Peyer's patch (tissue), 4 donors: ENCODE results near the gene MT1X. TPM values are rescaled to one million over a fixed set of nuclear protein-coding genes. Genes with fewer than 3 reads are reported as not detected.

Experiments used
- DNase-seq, 3 donors: peaks; one replicate each; pipeline ENCODE4 v3.0.0-alpha.2; 2017 to 2019
- H3K27ac ChIP-seq, 4 donors: fragments of 200-600 bp; sonication (generic); one replicate each; pipeline ENCODE4 v1.5.1; 2016 to 2019
- H3K27me3 ChIP-seq, 2 donors: fragments of 200-600 bp; sonication (generic); one replicate each; pipeline ENCODE4 v1.5.1; 2019
- H3K36me3 ChIP-seq, 3 donors: fragments of 200-600 bp; sonication (generic); one replicate each; pipeline ENCODE4 v1.5.1; 2016 to 2019
- H3K4me1 ChIP-seq, 4 donors: fragments of 200-600 bp; sonication (generic); one replicate each; pipeline ENCODE4 v1.5.1; 2016 to 2019
- H3K4me3 ChIP-seq, 4 donors: fragments of 200-600 bp; sonication (generic); 1 replicate in 3 of 4; 2 replicates in 1 of 4; pipeline ENCODE4 v1.5.1; 2016 to 2019; ENCODE audit warnings: mild to moderate bottlenecking in 1 of 4
- H3K9me3 ChIP-seq, 4 donors: fragments of 200-600 bp; sonication (generic); one replicate each; pipeline ENCODE4 v1.5.1; 2016 to 2019; ENCODE audit warnings: mild to moderate bottlenecking in 1 of 4
- POLR2A ChIP-seq, 2 donors: fragments of 450-650 bp; IDR thresholded peaks; one replicate each; pipeline ENCODE4 v1.5.1; 2017; ENCODE audit warnings: antibody characterized with exemption in 2 of 2, mild to moderate bottlenecking in 2 of 2, moderate library complexity in 2 of 2
- total RNA-seq, 4 donors: library from RNA; depleted of rRNA; stranded (reverse); fragments of >200 nt; gene quantifications; one replicate each; pipeline ENCODE4 v1.1.0, GENCODE V29; 2016
- TF ChIP-seq, protein P1 (sequence below), 6 experiments: fragments of 450-650 bp in 4 of 6; fragments of 200-600 bp in 2 of 6; sonication (generic) in 1 of 6; IDR thresholded peaks; one replicate each; pipeline ENCODE4 v1.5.1; 2017 to 2019; ENCODE audit warnings: antibody characterized with exemption in 6 of 6, mild to moderate bottlenecking in 3 of 6, moderate library complexity in 1 of 6

The MT1X gene
- total RNA-seq, 4 donors from 2014 or later, result 121 to 1,155 (median 305) TPM

DNA sequence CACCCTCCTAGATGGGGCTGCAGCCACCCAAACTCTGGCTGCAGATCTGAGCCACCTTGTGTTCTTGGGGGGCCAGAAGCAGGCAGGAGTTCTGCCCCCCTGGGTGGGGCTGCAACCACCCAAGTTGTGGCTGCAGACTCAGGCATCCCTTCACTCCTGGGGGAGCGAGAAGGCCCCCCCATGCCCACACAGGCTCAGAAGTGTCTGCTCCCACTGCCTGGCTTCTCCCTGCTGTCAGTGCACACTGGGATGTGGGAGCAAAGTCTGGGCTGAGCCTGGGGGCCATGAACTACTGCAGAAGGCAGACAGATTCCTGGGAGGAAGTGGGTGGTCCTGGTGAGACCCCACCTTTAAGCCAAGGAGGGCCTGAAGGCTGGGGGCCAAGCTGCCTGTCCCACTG, 13.0 kb downstream of the MT1X start:
- Histone ChIP-seq H3K36me3 (no peaks in the 10 kb centered on the region), H3K27ac (no peak overlapping the region), H3K4me1 (no peaks in the 10 kb centered on the region), H3K27me3 (no peaks in the 10 kb centered on the region), H3K9me3 (no peaks in the 10 kb centered on the region), H3K4me3 (no peak overlapping the region)
- no peak for TF ChIP-seq POLR2A (IDR thresholded peaks at IDR 0.05)
- TF ChIP-seq, protein P1, sequence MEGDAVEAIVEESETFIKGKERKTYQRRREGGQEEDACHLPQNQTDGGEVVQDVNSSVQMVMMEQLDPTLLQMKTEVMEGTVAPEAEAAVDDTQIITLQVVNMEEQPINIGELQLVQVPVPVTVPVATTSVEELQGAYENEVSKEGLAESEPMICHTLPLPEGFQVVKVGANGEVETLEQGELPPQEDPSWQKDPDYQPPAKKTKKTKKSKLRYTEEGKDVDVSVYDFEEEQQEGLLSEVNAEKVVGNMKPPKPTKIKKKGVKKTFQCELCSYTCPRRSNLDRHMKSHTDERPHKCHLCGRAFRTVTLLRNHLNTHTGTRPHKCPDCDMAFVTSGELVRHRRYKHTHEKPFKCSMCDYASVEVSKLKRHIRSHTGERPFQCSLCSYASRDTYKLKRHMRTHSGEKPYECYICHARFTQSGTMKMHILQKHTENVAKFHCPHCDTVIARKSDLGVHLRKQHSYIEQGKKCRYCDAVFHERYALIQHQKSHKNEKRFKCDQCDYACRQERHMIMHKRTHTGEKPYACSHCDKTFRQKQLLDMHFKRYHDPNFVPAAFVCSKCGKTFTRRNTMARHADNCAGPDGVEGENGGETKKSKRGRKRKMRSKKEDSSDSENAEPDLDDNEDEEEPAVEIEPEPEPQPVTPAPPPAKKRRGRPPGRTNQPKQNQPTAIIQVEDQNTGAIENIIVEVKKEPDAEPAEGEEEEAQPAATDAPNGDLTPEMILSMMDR (IDR thresholded peaks at IDR 0.05), result no peak
- no peak for DNase-seq

DNA sequence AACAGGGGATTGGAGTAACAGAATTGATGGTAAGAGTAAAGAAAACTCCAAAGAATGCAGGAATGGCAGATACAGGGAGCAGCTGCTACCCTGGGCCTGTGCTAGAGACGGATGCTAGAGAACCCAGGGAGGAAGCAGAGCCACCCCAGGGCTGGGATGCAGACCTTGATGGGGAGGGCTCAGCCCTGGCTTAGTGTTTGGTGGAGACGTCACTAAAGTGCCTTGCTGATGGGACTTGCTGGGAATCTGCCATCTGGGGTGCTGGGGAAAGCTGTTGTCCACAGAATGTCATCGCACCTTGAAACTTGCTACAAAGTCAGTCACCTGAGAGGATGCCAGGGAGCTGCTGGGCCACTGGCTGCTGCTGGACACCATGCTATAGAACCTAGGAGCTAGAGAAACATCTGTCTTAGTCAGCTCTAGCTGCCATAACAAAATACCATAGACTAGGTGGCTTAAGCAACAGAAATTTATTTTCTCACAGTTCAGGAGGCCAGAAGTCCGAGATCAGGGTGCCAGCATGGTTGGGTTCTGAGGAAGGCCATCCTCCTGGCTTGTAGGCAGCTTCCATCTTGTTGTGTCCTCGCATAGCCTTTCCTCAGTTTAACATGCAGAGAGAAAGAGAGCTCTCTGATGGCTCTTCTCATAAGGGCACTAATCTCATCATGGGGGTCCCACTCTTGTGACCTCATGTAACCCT, 15.3 kb downstream of the MT1X start:
- TF ChIP-seq, protein P1 (IDR thresholded peaks at IDR 0.05), result no peak
- no peak for TF ChIP-seq POLR2A (IDR thresholded peaks at IDR 0.05)
- no peaks in the 10 kb centered on the region for H3K9me3 ChIP-seq

DNA sequence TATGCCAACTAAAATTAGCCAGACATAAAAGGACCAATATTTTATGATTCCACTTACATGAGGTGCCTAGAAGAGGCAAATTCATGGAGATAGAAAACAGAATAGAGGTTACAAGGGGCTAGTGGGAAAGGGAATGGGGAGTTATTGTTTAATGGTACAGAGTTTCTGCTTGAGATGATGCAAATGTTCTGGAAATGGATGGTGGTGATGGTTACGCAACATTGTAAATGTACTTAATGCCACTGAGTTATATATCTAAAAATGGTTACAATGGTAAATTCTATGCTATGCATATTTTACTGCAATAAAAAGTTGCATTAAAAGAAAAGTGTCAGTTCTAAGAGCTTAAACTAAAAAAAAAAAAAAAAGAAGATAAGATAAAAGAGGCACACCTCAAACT, 17.9 kb downstream of the MT1X start:
- no peak for DNase-seq
- TF ChIP-seq, protein P1 (IDR thresholded peaks at IDR 0.05), result no peak
- no peak for TF ChIP-seq POLR2A (IDR thresholded peaks at IDR 0.05)
- H3K9me3 ChIP-seq, result no peaks in the 10 kb centered on the region
- no peaks in the 10 kb centered on the region for H3K4me1 ChIP-seq
- H3K27me3 ChIP-seq, result no peaks in the 10 kb centered on the region
- H3K36me3 ChIP-seq, result no peaks in the 10 kb centered on the region
- H3K27ac ChIP-seq, result no peak overlapping the region
- H3K4me3 ChIP-seq, result no peak overlapping the region

More for the DNA sequence above, 15.3 kb downstream of the MT1X start:
- H3K27ac ChIP-seq, result no peak overlapping the region
- H3K4me1 ChIP-seq, result no peaks in the 10 kb centered on the region
- H3K27me3 ChIP-seq, result no peaks in the 10 kb centered on the region
- DNase-seq, result no peak
- no peaks in the 10 kb centered on the region for H3K36me3 ChIP-seq
- H3K4me3 ChIP-seq, result no peak overlapping the region

DNA sequence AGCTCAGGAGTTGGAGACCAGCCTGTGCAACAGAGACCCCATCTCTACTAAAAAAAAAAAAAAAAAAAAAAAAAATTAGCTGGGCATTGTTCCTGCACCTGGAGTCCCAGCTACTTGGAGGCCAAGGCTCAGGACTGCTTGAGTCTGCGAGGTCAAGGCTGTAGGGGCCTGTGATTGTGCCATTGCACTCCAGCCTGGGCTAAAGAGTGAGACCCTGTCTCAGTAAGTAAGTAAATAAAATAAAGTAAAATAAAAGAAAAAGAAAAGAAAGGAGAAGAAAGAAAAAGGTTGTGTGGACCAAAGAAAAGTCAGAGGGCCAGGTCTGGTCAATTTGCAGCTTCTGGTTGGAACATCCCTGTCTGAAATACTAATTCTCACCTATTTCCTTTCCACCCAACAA, 18.4 kb downstream of the MT1X start:
- Histone ChIP-seq H3K4me1 (no peaks in the 10 kb centered on the region), H3K27ac (no peak overlapping the region), H3K36me3 (no peaks in the 10 kb centered on the region), H3K4me3 (no peak overlapping the region), H3K9me3 (no peaks in the 10 kb centered on the region), H3K27me3 (no peaks in the 10 kb centered on the region)
- TF ChIP-seq, protein P1 (IDR thresholded peaks at IDR 0.05), result no peak
- TF ChIP-seq POLR2A (IDR thresholded peaks at IDR 0.05), result no peak
- DNase-seq, result no peak

DNA sequence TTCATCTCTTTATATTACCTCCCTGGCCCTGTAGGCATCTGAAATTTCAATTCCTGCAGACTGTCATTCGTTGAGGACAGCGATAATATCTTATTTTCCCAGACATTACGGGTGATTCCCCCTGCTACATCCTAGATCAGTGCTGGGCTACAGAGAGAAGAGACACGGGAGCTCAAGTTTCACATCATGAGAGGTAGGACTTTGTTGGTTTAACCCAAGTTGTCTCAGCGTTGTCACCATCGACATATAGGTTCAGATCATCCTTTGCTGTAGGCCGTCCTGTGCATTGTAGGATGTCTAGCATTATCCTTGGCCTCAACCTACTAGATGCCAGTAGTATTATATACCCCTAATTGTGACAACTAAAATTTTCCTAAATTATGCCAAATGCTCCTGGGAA, 19.3 kb downstream of the MT1X start:
- no peak for DNase-seq
- Histone ChIP-seq H3K9me3 (no peaks in the 10 kb centered on the region), H3K27me3 (no peaks in the 10 kb centered on the region), H3K4me1 (no peaks in the 10 kb centered on the region), H3K36me3 (no peaks in the 10 kb centered on the region), H3K4me3 (no peak overlapping the region), H3K27ac (no peak overlapping the region)
- no peak for TF ChIP-seq POLR2A (IDR thresholded peaks at IDR 0.05)
- TF ChIP-seq, protein P1 (IDR thresholded peaks at IDR 0.05), result no peak
